ENCODE data around the gene DDX60.

The DDX60 gene

DNA sequence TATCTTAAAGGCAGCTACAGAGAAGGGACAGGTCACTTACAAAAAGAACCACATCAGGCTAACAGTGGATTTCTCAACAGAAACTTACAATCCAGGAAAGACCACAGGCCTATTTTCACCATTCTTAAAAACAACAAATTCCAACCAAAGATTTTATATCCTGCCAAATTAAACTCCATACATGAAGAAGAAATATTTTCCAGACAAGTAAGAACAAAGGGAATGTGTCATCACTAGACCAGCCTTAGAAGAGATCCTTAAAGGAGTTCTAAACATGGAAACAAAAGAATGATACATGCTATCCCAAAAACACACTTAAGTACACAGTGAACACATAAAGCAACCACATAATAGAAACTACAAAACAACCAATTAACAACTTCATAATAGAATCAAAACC, 120.6 kb downstream of the DDX60 start:
- TF ChIP-seq, protein P1, sequence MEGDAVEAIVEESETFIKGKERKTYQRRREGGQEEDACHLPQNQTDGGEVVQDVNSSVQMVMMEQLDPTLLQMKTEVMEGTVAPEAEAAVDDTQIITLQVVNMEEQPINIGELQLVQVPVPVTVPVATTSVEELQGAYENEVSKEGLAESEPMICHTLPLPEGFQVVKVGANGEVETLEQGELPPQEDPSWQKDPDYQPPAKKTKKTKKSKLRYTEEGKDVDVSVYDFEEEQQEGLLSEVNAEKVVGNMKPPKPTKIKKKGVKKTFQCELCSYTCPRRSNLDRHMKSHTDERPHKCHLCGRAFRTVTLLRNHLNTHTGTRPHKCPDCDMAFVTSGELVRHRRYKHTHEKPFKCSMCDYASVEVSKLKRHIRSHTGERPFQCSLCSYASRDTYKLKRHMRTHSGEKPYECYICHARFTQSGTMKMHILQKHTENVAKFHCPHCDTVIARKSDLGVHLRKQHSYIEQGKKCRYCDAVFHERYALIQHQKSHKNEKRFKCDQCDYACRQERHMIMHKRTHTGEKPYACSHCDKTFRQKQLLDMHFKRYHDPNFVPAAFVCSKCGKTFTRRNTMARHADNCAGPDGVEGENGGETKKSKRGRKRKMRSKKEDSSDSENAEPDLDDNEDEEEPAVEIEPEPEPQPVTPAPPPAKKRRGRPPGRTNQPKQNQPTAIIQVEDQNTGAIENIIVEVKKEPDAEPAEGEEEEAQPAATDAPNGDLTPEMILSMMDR (IDR thresholded peaks at IDR 0.05): no peak

DNA sequence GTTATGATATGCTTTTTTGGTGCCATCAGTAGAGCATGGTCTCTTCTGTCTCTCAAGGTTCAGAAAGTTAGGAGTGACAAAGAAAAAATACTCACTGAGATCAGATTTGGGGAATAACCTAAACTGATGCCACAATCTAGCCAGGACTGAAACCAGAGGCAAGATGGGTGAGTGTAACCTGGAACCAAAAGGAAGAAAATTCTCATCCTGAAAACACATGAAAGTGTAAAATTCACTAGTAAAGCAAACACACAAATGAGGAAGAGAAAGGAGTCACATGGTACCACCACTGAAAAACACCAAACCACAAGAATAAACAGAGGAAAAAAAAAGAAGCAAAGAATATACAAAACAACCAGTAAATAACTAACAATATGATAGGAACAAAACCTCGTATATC, 129.8 kb downstream of the DDX60 start:
- TF ChIP-seq, protein P1 (IDR thresholded peaks at IDR 0.05): no peak

DNA sequence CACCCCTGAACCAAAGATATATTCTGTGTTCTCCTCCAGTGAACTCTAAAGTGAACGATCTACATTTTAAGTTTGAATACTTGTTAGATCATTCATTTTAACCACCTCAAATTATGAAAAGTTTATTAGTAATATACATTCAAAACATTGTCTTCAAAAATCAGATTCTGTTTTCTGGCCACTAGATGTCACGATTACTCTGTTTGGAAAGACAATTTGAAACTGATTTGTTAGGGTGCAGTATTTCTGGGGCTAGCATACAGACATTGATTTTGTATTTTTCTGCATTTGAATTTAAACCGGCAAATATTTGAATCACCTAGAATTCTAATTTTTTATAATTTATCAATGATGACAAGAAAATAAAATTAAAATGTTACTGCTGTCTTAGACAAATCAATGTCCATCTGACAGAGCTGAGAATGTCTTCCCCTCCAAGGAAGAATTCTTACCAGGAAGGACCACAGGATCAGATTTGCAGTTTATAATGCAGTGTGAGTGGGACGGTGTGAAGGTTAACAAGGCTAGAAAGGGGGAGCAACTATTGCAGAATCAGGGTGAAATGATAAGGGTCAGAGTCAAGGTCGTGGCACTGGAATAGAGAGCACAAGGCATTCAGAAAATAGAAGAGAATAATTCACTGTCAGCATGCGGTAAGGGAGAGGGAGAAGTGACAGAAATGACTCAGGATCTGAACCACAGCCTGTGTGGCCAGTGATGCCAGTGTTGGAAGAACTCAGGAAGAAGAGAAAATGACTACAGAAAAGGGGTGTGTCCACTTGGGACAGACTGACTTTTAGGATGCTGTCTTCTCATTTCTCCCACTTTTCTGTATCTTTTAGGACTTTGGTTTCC, 134.6 kb downstream of the DDX60 start:
- TF ChIP-seq, protein P1 (IDR thresholded peaks at IDR 0.05): peak; percentile 62

DNA sequence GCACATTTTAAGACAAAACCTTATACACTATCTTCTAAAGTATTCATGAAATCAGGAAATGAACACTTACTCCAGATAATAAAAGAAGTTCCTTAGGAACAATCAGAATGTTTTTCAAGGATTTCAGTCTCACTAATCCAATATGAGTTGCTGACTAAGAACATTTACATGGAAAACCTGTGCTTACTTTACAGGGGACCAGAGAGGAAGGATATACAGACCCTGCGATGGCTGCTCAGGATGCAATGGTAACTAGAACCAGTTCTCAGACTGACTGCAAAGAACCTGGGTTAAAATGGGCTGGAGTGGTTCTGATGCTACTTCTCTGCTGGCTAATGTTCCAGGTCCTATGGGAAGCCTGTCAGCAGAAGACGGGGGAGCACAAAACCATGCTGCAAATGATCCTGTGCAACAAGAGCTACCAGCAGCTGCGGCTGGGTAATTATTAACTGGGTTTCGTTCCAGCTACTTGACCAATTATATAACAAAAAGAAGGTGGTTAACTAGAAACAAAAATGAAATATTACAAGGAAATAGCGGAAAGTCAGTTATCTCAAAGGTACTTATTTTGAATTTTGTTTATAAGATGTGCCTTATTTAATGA, 140.9 kb downstream of the DDX60 start:
- TF ChIP-seq, protein P1 (IDR thresholded peaks at IDR 0.05): no peak

DNA sequence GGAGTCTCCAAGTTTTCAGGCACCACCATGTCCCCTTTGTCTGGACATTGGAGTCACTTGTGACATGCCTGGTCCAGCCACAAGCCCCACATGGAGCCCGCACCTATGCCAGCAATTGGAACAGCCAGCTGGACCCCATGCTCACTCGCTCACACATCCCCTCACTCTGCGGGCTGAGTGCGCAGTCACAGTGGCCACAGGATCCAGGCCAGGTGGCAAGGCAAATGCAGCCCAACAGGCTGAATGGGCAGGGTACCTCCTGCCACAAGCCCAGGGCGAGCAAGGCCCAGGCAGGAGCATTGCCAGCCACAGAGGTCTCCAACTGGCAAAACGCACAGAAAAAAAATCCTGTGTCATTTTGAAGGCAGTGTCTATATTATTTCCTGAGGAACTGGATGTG, 144.2 kb downstream of the DDX60 start:
- TF ChIP-seq, protein P1 (IDR thresholded peaks at IDR 0.05): no peak

DNA sequence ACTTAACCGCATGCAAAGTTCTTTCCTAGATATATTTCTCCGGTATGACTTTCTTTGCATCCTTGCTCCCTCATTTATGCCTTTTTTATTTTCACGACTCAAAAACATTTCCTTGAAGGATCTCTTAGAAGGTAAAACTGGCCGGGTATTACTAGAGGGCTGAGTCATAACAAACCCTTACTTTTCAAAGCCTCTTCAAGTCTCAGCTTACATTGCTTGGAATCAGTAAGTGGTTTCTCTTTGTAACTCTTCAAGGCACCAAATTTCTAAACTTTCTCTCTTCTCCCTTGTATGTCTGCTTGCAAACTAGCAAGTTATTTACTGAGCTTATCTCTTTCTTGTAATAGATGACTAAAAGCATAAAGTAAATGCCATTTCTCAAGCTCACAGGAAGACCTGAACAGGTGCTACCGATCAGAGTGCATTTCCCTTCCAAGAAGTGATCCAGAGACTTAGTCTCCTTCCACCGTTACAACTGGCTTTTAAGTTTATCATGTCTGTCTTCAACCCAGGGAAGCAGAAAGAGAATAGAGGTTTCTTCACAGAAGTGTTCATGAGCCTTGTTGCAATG, 150.8 kb downstream of the DDX60 start:
- TF ChIP-seq, protein P1 (IDR thresholded peaks at IDR 0.05): no peak
